GM12865 (cell line): ENCODE results near the gene NSUN4.

Experiments used
- DNase-seq: peaks from one replicate; pipeline ENCODE4 v3.0.0; 2010; ENCODE audit warnings: low read depth
- H3K4me3 ChIP-seq: 2 replicates; pipeline ENCODE4 v1.5.1; 2011; ENCODE audit warnings: mild to moderate bottlenecking, low read depth, low read length, control low read depth
- TF ChIP-seq, protein P1 (sequence below): IDR thresholded peaks from 2 replicates; pipeline ENCODE4 v1.5.1; 2011; ENCODE audit warnings: low read length, control low read depth, low read depth, inconsistent platforms; ENCODE audit not compliant: insufficient read depth; ENCODE audit errors: missing control alignments

Gene NSUN4

DNA sequence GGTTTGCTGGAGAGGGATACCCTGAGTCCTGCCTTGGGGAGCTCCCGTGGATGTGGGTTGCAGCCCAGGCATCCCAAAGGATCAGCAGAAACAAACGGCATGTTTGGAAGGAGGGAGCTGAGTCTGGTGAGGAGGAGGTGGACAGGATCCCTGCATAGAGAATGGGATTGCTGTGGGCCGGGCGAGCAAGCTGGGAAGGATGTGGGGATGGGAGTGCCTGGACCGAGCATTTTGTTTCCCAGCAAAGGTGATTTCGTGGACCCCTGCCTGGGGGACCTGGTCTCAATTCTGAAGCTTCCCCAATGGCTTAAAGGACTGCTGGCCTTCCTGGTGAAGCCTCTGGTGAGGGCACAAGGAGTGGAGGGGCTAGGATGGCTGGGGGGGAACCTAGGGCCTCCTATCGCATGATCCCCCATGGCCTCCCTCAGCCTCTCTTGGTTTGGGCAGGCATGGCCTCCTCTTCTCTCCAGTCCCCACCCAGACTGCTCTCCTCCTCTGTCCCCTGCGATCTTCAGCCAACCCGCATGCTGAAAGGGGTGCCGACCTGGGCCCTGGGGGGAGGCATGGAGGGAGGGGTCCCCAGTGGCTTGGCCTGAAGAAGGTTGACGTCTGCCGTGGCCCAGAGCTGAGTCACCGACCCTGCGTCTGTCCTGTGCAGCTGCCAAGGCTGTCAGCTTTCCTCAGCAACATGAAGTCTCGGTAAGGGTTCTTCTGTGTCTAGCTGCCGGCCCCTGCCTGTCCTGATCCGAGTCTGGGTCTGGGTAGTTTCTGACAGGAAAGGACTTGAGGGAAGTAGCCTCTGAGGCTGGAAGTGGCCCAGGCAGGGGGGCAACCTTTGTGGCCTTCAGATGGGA is 69.8 kb downstream of the NSUN4 start:
- no peak for DNase-seq
- TF ChIP-seq, protein P1, sequence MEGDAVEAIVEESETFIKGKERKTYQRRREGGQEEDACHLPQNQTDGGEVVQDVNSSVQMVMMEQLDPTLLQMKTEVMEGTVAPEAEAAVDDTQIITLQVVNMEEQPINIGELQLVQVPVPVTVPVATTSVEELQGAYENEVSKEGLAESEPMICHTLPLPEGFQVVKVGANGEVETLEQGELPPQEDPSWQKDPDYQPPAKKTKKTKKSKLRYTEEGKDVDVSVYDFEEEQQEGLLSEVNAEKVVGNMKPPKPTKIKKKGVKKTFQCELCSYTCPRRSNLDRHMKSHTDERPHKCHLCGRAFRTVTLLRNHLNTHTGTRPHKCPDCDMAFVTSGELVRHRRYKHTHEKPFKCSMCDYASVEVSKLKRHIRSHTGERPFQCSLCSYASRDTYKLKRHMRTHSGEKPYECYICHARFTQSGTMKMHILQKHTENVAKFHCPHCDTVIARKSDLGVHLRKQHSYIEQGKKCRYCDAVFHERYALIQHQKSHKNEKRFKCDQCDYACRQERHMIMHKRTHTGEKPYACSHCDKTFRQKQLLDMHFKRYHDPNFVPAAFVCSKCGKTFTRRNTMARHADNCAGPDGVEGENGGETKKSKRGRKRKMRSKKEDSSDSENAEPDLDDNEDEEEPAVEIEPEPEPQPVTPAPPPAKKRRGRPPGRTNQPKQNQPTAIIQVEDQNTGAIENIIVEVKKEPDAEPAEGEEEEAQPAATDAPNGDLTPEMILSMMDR = no peak
- no peak overlapping the region for H3K4me3 ChIP-seq

DNA sequence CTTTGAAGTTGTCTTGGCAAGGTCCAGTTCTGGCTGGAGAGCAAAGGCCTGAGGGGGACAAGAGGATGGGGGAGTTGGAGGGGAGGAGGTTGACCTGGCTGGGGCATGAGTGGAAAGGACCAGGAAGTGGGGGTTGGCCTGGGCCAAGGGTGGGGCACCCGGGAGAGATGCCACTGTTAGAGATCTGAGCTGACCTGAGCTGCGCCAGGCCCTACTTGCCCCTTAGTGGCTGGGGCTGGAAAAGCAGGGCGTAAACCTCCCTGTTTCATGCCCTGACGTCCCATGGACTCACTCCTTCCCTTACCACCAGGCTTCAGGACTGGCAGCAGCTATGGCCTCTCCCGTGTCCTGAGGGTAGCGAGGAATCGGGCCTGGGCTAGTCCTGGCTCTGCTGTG is 70.4 kb downstream of the NSUN4 start:
- TF ChIP-seq, protein P1 = no peak
- no peak for DNase-seq
- no peak overlapping the region for H3K4me3 ChIP-seq
